HepG2 (cell line): ENCODE data around the gene NLRC3. TPM values are rescaled to one million over a fixed set of nuclear protein-coding genes. Genes with fewer than 3 reads are reported as not detected.

Source experiments
- ATAC-seq: fragments of 200-7000 bp; cut with Tn5 transposase; 3 replicates; pipeline ENCODE4 v1.9.1; 2020; ENCODE audit warnings: mild to moderate bottlenecking, moderate library complexity
- BruUV-seq: library from RNA; stranded (reverse); fragments of 400-500 nt; replicated peaks from 2 replicates; lab custom pipeline; 2021; lab: Mats Ljungman, UMichigan
- CTCF ChIA-PET: fragments of 300-600 bp; formaldehyde crosslinking; extraction: SDS; loops from one replicate; lab custom pipeline; 2021; ENCODE audit warnings: low total read pairs, inconsistent platforms, low intra/inter-chr PET ratio; lab: Yijun Ruan, JAX
- POLR2A ChIA-PET: fragments of 350-600 bp; sonication (Branson Sonifier 250); formaldehyde crosslinking; loops from one replicate; lab custom pipeline; 2020; ENCODE audit warnings: antibody characterized with exemption, inconsistent platforms; lab: Yijun Ruan, JAX
- DNase-seq: peaks from one replicate; pipeline ENCODE4 v3.0.0-alpha.2; 2015; ENCODE audit warnings: low spot score
- FAIRE-seq: peaks from 3 replicates; lab custom pipeline; 2011; peaks lifted over from hg19 to GRCh38; lab: Jason Lieb, UNC
- H2AFZ ChIP-seq: one replicate; pipeline ENCODE4 v1.6.1; 2011; ENCODE audit warnings: low read length, inconsistent platforms
- H3K27ac ChIP-seq: fragments of 300-600 bp; 3 replicates; pipeline ENCODE4 v1.8.0; 2011; ENCODE audit warnings: mixed run types, mild to moderate bottlenecking, mixed read lengths, low read length, inconsistent platforms; ENCODE audit not compliant: insufficient read depth; ENCODE audit errors: extremely low read length
- H3K27me3 ChIP-seq, 2 experiments: fragments of 200-600 bp in 1 of 2; 2 replicates in 1 of 2; 3 replicates in 1 of 2; pipeline versions ENCODE4 v1.6.0 to v1.8.0; 2011; ENCODE audit warnings: low read length in 2 of 2, mild to moderate bottlenecking in 2 of 2, moderate library complexity in 2 of 2, inconsistent platforms in 1 of 2; ENCODE audit not compliant: insufficient read depth in 2 of 2, control insufficient read depth in 1 of 2
- H3K36me3 ChIP-seq, 2 experiments: fragments of 200-600 bp in 1 of 2; replicated peaks in 1 of 2; 2 replicates in 1 of 2; 3 replicates in 1 of 2; pipeline versions ENCODE4 v1.5.1 to v1.8.0; 2011; ENCODE audit warnings: low read length in 2 of 2, inconsistent platforms in 1 of 2; ENCODE audit not compliant: insufficient read depth in 2 of 2, control insufficient read depth in 1 of 2
- H3K4me1 ChIP-seq: 2 replicates; pipeline ENCODE4 v1.5.1; 2012; ENCODE audit warnings: low read length, inconsistent platforms; ENCODE audit not compliant: insufficient read depth
- H3K4me2 ChIP-seq: 2 replicates; pipeline ENCODE4 v1.6.0; 2011; ENCODE audit warnings: low read depth, low read length, inconsistent platforms
- H3K4me3 ChIP-seq, 3 experiments: fragments of 200-600 bp in 1 of 3; sonication (generic), shearing (Covaris generic) in 1 of 3; replicated peaks in 1 of 3; 2 replicates each; pipeline ENCODE4 v1.5.1; 2011 to 2016; ENCODE audit warnings: low read length in 3 of 3, inconsistent platforms in 2 of 3, low read depth in 2 of 3, mild to moderate bottlenecking in 2 of 3, control low read depth in 1 of 3, mixed read lengths in 1 of 3; ENCODE audit not compliant: insufficient read depth in 1 of 3
- H3K79me2 ChIP-seq: one replicate; pipeline ENCODE4 v1.6.1; 2011; ENCODE audit warnings: low read length, inconsistent platforms; ENCODE audit not compliant: insufficient read depth
- H3K9ac ChIP-seq: 2 replicates; pipeline ENCODE4 v1.6.0; 2011; ENCODE audit warnings: mild to moderate bottlenecking, low read depth, low read length, inconsistent platforms; ENCODE audit not compliant: insufficient read depth
- H3K9me3 ChIP-seq: 2 replicates; pipeline ENCODE4 v1.5.1; 2012; ENCODE audit warnings: mild to moderate bottlenecking, low read length
- H4K20me1 ChIP-seq: 2 replicates; pipeline ENCODE4 v1.6.0; 2011; ENCODE audit warnings: inconsistent platforms, mild to moderate bottlenecking, low read length, moderate library complexity; ENCODE audit not compliant: insufficient read depth
- WGBS: methylation state at CpG from one replicate; pipeline ENCODE4 v1.1.6; 2017; ENCODE audit warnings: low lambda C conversion rate; 5-methylcytosine and 5-hydroxymethylcytosine counted together
- in situ Hi-C: cut with HindIII; loops from 2 replicates; pipeline ENCODE4 v1.10.0; 2017; ENCODE audit warnings: low pct_unique_long_range_greater_than_20kb; ENCODE audit not compliant: extremely low pct_ligation_motif_present
- intact Hi-C: fragments of 100-400 bp; cut with micrococcal nuclease; formaldehyde crosslinking; loops from one replicate; pipeline ENCODE4 v1.10.0; 2022; ENCODE audit not compliant: unreplicated experiment
- polyA plus RNA-seq, 8 experiments: library from polyadenylated mRNA; depleted of rRNA in 3 of 8; stranded (reverse) in 7 of 8; unstranded in 1 of 8; fragments of >200 nt; fragmentation: Illumina TruSeq in 4 of 8; extraction: Trizol in 4 of 8; gene quantifications; 2 replicates each; pipeline versions ENCODE4 v1.2.1 to v1.2.3, GENCODE V29; 2011 to 2016; ENCODE audit warnings: low read depth in 4 of 8, missing spikeins in 1 of 8, mixed read lengths in 1 of 8; ENCODE audit not compliant: insufficient read depth in 1 of 8
- total RNA-seq, 5 experiments: library from RNA; depleted of rRNA; stranded (reverse); fragments of >200 nt; fragmentation: Illumina TruSeq; extraction: Trizol; gene quantifications; 2 replicates each; pipeline ENCODE4 v1.2.3, GENCODE V29; 2016; ENCODE audit warnings: low read depth in 1 of 5
- TF ChIP-seq, protein P1 (sequence below): IDR thresholded peaks from 2 replicates; pipeline ENCODE4 v1.6.1; 2012; ENCODE audit warnings: low read length, improper control_type of control experiment
- TF ChIP-seq, protein P2 (sequence below): sonication (generic); formaldehyde crosslinking; IDR thresholded peaks from 2 replicates; pipeline ENCODE4 v1.4.0; 2020; ENCODE audit warnings: missing genetic modification reagents

NLRC3 gene
- total and polyA plus RNA-seq, 2 of the 13 experiments (the other 11 are each of a cell fraction or from before 2014, with no cell fraction given), result not detected

DNA sequence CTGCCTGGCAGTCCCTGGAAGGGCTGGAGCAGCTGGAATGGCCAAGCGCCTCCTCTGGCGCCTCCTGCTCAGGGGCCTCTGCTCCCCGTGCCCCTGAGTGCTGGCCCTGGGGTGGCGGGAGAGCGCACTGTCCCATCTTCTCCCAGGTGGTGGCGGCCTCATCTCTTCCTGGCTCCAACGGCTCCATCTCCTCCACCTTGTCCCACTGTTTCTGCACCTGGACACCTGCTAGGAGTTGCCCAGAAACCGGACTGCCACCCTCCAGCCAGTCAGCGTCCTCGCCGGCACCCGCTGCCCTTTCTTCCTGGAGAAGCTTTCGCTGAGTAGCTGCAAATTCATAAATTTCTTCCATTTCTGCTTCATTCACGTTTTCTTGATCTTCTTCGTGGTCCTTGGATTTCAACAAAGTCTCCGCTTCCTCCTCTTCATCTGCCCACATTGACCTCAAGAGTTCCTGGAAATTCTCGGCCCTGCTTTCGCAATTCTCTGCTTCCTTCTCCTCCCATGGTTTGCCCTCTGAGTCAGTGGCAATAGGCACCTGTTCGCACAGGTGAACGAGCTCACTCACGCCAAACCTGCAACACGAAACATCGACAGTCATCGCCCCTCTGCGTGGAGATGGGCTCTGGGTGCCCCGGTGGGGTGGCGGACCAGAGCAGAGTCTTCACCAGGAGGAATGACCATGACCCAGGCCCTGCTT lies 13.7 kb upstream of the NLRC3 start:
- no peak for DNase-seq

More for the DNA sequence above, 13.7 kb upstream of the NLRC3 start:
- Histone ChIP-seq H4K20me1 (no peaks in the 10 kb centered on the region), H3K27me3 (no peaks in the 10 kb centered on the region), H3K36me3 (0 out of 5 replicates have a peak, but pooled peaks cover 0 to 2% of the 10 kb centered on the region in 2 experiments), H3K9ac (no peak overlapping the region), H3K4me1 (peaks cover 6% of the 10 kb centered on the region), H3K9me3 (no peaks in the 10 kb centered on the region), H3K79me2 (no peaks in the 10 kb centered on the region), H3K4me3 (no peak overlapping the region), H3K4me2 (no peak overlapping the region), H2AFZ (no peak overlapping the region), H3K27ac (no peak overlapping the region)
- in situ Hi-C loops, result no loop called here
- intact Hi-C loops, result no loop called here
- BruUV-seq, result TSS peak; percentile 55
- TF ChIP-seq, protein P1, sequence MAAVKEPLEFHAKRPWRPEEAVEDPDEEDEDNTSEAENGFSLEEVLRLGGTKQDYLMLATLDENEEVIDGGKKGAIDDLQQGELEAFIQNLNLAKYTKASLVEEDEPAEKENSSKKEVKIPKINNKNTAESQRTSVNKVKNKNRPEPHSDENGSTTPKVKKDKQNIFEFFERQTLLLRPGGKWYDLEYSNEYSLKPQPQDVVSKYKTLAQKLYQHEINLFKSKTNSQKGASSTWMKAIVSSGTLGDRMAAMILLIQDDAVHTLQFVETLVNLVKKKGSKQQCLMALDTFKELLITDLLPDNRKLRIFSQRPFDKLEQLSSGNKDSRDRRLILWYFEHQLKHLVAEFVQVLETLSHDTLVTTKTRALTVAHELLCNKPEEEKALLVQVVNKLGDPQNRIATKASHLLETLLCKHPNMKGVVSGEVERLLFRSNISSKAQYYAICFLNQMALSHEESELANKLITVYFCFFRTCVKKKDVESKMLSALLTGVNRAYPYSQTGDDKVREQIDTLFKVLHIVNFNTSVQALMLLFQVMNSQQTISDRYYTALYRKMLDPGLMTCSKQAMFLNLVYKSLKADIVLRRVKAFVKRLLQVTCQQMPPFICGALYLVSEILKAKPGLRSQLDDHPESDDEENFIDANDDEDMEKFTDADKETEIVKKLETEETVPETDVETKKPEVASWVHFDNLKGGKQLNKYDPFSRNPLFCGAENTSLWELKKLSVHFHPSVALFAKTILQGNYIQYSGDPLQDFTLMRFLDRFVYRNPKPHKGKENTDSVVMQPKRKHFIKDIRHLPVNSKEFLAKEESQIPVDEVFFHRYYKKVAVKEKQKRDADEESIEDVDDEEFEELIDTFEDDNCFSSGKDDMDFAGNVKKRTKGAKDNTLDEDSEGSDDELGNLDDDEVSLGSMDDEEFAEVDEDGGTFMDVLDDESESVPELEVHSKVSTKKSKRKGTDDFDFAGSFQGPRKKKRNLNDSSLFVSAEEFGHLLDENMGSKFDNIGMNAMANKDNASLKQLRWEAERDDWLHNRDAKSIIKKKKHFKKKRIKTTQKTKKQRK, result no peak
- TF ChIP-seq, protein P2, sequence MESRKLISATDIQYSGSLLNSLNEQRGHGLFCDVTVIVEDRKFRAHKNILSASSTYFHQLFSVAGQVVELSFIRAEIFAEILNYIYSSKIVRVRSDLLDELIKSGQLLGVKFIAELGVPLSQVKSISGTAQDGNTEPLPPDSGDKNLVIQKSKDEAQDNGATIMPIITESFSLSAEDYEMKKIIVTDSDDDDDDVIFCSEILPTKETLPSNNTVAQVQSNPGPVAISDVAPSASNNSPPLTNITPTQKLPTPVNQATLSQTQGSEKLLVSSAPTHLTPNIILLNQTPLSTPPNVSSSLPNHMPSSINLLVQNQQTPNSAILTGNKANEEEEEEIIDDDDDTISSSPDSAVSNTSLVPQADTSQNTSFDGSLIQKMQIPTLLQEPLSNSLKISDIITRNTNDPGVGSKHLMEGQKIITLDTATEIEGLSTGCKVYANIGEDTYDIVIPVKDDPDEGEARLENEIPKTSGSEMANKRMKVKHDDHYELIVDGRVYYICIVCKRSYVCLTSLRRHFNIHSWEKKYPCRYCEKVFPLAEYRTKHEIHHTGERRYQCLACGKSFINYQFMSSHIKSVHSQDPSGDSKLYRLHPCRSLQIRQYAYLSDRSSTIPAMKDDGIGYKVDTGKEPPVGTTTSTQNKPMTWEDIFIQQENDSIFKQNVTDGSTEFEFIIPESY (CRISPR knock-in tag), result peak; percentile 96
- no peak for FAIRE-seq
- 95% methylated on average over 25 of the region's 27 CpGs for WGBS
- ATAC-seq, result no peak
- ChIA-PET POLR2A (no interaction called here), CTCF (no interaction called here)
